ENCODE data around the gene DCHS1.

The DCHS1 gene

DNA sequence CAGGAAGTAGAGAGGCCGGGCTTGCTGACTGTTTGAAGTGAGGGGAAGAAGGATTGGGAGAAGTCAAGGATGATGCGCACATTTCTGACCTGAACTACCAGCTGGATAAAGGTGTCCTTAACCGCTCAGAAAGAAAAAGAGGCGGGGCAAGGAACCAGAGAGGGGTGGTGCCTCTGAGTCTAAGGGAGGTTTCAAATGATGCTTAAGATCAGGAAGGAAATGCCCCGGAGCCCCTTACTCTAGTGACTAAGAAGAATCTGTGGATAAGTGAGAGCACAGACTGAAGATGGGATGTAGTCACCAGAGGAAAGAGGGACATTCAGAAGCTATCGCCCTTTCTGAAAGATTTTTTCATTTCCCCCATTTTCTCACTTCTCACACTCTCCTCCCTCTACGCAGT, 12.7 kb downstream of the DCHS1 start:
- no peak for DNase-seq

DNA sequence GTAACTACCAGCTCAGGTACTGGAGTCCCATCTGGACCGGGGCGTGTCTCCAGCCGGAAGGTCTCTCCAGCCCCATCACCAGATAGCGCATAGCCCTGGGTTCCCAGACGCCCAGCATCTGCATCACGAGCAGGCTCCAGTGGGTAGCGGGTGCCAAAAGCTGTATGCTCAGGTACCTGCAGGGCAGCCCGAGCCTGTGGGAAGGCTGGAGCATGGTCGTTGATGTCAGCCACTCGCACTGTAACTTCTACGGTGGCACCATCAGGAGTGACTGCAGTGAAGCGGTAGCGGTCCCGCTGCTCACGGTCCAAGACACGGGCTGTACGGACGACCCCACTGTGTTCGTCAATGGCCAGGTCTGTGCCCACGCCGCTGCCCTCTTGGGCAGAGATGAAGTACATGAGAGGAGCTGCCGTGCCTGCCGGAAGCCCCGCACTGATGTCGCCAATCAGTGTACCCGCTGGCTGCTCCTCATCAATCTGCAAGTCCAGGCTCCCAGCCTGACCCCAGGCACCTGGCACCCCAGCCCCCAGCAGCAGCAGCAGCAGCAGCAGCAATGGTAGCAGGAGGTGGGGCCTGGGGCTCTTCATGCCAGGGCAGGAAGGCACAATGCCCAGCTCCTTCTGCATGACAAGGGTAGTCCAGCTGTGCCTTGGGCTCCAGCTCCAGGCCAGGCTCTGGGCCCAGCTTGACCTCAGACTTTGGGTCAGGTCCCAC, 14.5 kb downstream of the DCHS1 start:
- no peak for DNase-seq

- DNase-seq = no peak
Observed at GRCh38 chr11:6640036-6640984, 15.3 kb downstream of the DCHS1 start.

DNA sequence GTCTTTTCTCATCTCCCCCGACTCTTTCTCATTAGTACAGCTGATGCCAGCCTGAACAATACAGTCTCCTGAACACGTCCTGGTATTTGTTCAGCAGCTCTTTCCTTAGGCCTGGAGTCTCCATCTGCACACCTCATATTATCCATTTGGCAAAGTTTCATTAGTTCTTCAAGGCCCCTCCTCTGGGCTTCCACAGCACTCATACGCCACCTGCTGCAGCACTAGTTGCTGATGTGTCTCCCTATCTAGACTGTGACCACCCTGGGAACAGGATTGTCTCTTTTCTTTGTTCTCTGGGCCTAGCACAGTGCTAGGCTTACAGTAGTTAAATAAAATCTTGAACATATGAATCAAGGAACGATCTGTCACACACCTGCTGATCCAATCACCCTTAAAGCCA, 17.2 kb downstream of the DCHS1 start:
- no peak for DNase-seq

DNA sequence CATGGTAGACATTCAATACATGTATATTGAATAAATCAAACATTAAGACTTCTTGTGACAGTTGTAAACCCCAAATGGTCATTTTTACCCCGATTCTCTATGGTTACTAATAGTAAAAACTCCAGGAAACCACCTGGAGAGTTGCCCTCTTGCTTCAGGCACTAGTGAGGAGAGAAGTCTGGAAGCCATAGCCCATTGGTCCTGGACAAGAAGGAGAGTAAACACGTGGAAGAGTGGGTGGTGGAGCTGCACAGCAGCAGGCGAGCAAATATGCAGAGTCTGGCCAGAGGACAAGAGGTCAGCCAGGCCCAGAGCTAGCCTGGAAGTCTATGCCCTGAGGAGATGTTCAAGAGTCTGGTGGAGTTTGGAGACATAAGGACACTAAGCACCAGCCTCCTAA, 17.7 kb downstream of the DCHS1 start:
- no peak for DNase-seq

DNA sequence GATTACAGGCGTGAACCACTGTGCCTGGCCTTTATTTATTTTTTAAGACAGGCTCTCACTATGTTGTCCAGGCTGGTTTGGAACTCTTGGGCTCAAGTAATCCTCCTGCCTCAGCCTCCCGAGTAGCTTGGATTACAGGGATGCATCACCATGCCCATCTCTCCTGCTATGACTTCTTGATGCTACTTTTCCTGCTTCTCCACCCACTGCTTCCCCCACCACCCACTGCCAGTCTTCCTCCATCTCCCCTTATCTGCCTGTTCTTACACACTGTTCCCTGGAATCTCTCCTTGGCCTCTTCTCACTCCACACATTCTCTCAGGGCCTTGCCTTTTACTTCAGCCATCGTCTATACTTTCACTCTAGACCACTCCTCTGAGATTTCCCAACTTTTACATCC, 19.1 kb downstream of the DCHS1 start:
- DNase-seq = no peak

DNA sequence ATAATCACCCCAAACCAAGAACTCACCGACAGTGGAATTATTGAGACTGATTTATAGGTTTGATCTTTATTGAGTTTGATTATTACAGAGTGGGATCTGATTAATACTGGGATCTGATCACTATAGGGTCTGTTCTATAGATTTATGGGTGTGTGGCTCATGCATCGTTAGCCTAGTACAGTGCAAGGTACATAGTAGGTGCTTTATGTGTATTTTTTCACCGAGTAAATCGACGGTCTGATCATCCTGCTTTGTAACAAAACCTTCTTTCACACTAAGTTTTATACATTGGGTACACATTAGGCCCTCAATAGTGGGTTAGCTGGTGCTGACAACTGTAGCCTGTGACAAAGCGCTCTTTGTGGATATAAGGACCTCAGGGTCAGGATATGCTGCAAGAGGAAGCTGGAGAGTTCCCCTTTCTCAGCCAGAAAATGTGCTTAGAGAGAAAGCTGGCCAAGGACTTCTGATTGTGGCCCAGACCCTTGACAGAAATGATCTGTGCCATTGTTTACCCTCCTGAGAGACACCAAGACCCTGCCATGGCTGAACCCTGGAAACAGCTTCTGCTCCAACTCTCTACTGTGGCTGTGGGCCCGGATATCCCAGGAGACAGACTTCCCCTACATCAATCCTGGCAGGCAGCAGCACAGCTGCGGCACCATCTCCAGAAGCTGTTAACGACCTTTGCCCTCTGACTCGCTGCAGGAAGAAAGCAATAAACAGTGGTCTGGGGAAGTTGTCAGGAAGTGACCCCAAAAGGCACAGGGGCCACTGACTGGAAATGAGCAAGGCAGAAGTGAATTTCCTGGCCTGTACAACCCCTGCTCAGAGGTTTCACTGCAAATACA, 20.3 kb downstream of the DCHS1 start:
- no peak for DNase-seq

DNA sequence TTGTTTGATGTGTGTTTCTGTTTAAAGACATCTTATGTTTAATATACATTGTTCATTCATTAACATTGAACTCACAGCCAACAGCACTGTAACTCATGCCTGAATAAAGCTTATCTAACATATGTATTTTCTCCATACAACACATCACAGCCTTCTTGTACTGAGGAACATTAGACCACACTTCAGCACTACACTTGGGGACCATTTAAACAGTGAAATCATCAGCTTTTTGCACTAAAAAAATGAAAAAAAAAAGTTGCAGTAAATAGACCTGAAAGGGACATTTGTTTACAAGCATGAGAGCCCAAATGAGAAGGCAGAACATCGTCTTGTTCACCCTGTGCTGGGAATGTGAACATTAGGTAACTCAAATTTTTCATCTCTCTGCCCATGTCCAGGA, 21.1 kb downstream of the DCHS1 start:
- DNase-seq = no peak

DNA sequence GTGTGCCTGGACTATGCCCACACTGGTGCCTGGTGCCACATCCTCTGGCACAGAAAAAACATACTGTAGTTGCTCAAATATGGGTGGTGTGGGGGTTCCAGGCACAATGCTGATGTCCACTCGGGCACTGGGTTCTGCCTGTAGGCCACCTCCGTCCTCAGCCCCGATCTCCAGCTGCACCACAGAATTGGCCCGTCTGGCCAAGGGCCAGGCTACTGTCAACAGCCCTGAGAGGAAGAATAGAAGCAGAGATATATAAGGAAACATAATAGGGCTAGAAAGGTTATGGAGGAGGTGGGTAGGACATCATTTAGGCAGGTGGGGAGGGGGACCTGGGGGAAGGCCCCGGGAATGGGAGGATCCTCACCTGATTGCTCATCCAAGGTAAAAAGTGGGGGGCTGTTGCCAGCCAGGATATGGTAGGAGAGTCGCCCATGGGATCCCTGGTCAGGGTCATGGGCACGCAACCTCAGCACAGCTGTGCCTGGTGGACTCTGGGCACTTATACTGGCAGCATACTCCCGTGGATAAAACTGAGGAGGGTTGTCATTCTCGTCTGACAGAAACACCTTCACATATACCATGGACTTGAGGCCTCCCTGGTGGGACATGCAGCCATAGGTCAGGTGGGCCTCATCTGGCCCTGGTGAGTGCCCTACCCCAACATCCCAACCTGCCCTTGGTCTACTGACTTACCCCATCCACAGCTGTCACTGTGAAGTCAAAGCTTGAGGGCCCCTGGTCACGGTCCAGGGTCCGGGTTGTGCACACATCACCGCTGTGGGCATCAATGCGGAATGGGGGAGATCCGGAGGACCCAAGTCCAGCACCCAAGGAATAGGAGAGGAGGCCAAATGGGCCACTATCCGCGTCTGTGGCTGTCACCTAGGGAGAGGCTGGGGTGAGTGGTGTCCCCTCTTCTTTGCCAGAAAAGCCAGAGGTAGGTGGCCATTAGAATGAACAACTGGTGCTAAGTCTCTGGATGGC, 21.9 kb downstream of the DCHS1 start:
- no peak for DNase-seq

DNA sequence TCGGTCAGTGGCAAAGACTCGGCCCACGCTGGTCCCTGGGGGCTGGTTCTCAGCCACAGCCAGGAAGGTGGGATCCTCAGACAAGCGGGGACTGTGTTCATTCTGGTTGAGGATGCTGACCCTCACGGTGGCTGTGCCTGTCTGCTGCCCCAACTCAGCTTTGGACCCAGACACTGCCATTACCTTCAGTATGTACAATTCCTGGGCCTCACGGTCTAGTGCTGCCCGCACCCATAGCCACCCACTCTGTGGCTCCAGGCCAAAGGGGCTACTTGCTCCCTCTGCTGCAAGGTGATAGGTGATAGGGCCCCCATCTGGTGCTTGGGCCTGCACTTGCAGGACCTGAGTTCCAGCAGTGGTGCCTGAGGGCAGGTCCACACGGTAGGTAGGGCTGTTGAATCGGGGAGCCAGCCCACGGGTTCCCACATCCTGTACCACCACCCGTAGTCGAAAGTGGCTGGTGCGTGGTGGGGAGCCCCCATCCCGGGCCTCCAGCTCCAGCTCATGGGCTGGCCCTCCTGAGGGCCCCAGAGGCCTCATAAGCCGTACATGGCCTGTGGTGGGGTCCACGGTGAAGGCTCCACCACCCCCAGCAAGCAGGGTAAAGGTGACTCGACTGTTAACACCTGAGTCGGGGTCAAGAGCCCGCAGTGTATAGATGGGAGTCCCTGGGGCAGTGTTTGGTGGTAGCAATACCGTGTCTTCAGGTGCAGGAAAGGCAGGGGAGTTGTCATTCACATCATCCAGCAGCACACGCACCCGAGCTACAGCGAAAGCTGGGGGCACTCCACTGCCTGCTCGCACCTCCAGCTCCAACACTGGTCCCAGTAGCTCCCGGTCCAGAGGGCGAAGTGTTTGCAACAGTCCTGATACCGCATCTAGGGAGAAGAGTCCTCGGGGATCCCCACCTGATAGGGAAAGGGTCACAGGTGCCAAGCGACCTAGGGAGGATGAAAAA, 23.2 kb downstream of the DCHS1 start:
- DNase-seq = no peak

GRCh38 chr11:6631361-6631890, 24.2 kb downstream of the DCHS1 start:
- DNase-seq = no peak

DNA sequence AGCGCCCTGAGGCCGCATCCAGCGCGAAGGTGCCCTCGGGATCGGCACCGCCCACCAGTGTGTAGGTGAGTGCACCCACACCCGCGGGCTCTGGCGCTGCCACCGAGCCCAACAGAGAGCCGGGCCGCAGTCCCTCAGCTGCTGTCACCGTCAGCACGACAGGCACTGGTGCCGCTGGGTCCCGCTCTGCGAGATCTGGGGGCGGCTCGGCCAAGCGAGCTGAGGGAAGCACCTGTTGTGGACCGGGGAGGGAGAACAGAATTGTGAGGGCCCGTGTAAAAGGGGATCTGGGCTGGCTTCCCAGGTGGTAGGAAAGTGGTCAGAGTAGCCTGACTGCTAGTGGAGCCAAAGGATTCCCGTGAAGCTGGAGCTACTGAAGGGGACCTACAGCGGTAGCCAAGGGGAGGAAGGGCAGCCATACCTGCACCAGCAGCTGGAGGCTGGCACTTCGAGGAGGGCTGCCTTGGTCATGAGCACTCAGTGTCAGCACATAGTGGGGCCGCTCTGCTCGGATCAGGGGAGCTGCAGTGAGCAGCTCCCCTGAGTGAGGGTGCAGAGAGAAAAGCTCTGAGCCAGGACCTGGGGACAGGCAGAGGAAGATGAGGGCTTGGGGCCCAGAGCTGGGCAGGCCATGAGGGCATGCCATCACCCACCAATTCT, 24.8 kb downstream of the DCHS1 start:
- no peak for DNase-seq

DNA sequence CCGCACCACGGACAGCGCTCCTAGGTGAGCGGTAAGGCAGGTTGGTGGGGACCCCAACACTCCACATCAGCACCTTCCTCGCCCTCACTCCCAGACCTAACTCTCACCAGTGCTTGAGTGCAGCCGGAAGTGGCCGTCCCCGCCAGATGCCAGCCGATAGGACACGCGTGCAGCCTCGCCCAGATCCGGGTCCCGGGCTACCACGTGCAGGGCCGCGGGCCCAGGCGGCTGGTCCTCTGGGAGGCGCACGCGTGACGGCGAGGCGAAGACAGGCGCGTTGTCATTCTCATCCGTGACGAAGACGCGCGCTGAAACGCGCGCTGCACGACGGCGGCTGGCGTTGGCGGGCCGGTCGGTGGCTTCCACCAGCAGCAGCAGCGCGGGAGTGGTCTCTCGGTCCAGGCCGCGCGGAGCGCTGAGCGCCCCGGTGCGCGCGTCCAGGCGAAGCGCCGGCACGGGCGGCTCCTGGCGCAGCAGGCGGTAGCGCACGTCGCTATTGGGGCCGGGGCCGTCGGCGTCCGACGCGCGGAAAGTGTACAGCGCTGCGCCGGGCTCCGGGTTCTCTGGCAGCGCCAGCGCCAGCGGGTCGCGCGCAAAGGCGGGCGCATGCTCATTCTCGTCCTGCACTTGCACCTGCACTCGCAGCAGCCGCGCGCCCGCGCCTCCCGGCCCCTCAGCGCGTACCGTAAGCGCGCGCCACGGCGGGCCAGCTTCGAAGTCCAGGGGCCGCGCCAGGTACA, 25.5 kb downstream of the DCHS1 start:
- DNase-seq = no peak

- DNase-seq = no peak
Observed at GRCh38 chr11:6629573-6629891, 26.1 kb downstream of the DCHS1 start.

DNA sequence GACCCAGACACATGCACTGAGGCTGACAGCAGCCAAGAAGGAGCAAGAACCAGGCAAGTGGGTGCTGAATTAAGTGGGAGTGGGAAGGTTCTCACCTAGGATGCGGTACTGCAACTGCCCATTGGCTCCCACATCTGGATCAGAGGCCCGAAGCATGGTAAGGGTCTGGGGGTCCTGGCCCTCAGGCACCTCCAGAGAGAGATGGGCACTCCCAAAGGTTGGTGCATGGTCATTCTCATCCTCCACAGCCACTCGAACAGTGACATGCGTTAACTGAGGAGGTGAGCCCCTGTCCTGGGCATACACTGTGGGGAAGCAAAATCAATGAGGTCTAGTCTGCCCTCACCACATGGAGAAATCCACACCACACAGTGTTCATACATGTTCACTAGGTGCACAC, 27.1 kb downstream of the DCHS1 start:
- DNase-seq = no peak

DNA sequence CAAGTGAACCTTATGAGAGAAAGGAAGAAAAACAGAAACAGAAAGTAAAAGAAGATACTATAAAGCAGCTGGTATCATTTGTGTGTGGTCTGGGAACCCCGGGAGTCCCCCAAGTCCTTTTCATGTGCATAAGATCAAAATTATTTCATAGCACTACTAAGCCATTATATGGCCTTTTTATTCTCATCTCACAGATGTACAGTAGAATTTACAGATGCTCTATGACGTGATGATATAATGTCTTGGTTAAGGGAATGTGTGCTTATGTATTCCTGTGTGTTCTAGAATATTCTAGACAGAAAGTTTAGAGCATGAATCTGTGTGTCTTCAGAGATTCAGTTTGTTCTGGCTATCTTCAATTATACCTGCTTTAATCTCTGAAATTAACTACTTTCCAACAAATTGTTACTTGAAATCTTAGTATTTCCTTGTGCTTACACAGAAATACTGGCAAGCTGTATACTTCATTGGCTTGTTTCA, 27.8 kb downstream of the DCHS1 start:
- DNase-seq = no peak

GRCh38 chr11:6626971-6627761, 28.4 kb downstream of the DCHS1 start:
- DNase-seq = no peak

GRCh38 chr11:6625832-6626420, 29.7 kb downstream of the DCHS1 start:
- no peak for DNase-seq

All from DMS153 (cell line).